Mesenchymal stem cell (in vitro differentiated cells and primary cell): Measurements from ENCODE around the gene PRPS1.

Experiments used
- DNase-seq: peaks from one replicate; pipeline ENCODE4 v3.0.0-alpha.2; 2013
- H2AFZ ChIP-seq: one replicate; pipeline ENCODE4 v1.6.1; 2013; ENCODE audit warnings: low read depth, mild to moderate bottlenecking, control low read depth, inconsistent platforms, low read length, moderate library complexity
- H2AK5ac ChIP-seq: 2 replicates; pipeline ENCODE4 v1.6.1; 2013; ENCODE audit warnings: low read length, moderate library complexity, mild to moderate bottlenecking, inconsistent platforms; ENCODE audit not compliant: severe bottlenecking
- H2BK120ac ChIP-seq: one replicate; pipeline ENCODE4 v1.6.1; 2013; ENCODE audit warnings: low read depth, mild to moderate bottlenecking, inconsistent platforms, low read length, moderate library complexity
- H2BK12ac ChIP-seq, 2 experiments: one replicate each; pipeline ENCODE4 v1.6.1; 2013; ENCODE audit warnings: inconsistent platforms in 2 of 2, low read length in 2 of 2, mild to moderate bottlenecking in 2 of 2, moderate library complexity in 2 of 2, control low read depth in 1 of 2
- H2BK15ac ChIP-seq: one replicate; pipeline ENCODE4 v1.6.1; 2013; ENCODE audit warnings: mild to moderate bottlenecking, low read depth, inconsistent platforms; ENCODE audit not compliant: poor library complexity, severe bottlenecking
- H2BK5ac ChIP-seq: 2 replicates; pipeline ENCODE4 v1.6.1; 2013; ENCODE audit warnings: low read depth, mild to moderate bottlenecking, low read length, control low read depth, inconsistent platforms; ENCODE audit not compliant: poor library complexity, severe bottlenecking
- H3K14ac ChIP-seq, 2 experiments: one replicate each; pipeline ENCODE4 v1.6.1; 2013; ENCODE audit warnings: inconsistent platforms in 2 of 2, low read length in 2 of 2, control low read depth in 1 of 2, mild to moderate bottlenecking in 1 of 2, moderate library complexity in 1 of 2
- H3K18ac ChIP-seq, 2 experiments: one replicate each; pipeline ENCODE4 v1.6.1; 2013; ENCODE audit warnings: inconsistent platforms in 2 of 2, low read length in 2 of 2, control low read depth in 1 of 2, low read depth in 1 of 2, mild to moderate bottlenecking in 1 of 2
- H3K23ac ChIP-seq, 2 experiments: one replicate each; pipeline ENCODE4 v1.6.1; 2013; ENCODE audit warnings: inconsistent platforms in 2 of 2, low read length in 2 of 2, mild to moderate bottlenecking in 2 of 2, moderate library complexity in 2 of 2, control low read depth in 1 of 2
- H3K27ac ChIP-seq: 2 replicates; pipeline ENCODE4 v1.5.1; 2013; ENCODE audit warnings: mild to moderate bottlenecking, moderate library complexity, low read length, control low read depth, inconsistent platforms; ENCODE audit not compliant: poor library complexity, severe bottlenecking
- H3K27me3 ChIP-seq, 2 experiments: 2 replicates each; pipeline versions ENCODE4 v1.6.1 to v1.7.0; 2013; ENCODE audit warnings: low read length in 2 of 2, mild to moderate bottlenecking in 2 of 2, moderate library complexity in 2 of 2, control low read depth in 1 of 2, inconsistent platforms in 1 of 2; ENCODE audit not compliant: control insufficient read depth in 1 of 2, insufficient read depth in 1 of 2
- H3K36me3 ChIP-seq, 2 experiments: 2 replicates each; pipeline versions ENCODE4 v1.6.1 to v1.7.0; 2013; ENCODE audit warnings: low read length in 2 of 2, control low read depth in 1 of 2, inconsistent platforms in 1 of 2, low read depth in 1 of 2, mild to moderate bottlenecking in 1 of 2; ENCODE audit not compliant: insufficient read depth in 2 of 2, control insufficient read depth in 1 of 2
- H3K4ac ChIP-seq, 2 experiments: one replicate each; pipeline ENCODE4 v1.6.1; 2013; ENCODE audit warnings: inconsistent platforms in 2 of 2, low read length in 2 of 2, mild to moderate bottlenecking in 2 of 2, moderate library complexity in 2 of 2, control low read depth in 1 of 2, low read depth in 1 of 2
- H3K4me1 ChIP-seq: 2 replicates; pipeline ENCODE4 v1.6.1; 2013; ENCODE audit warnings: low read depth, low read length, control low read depth; ENCODE audit not compliant: control insufficient read depth, insufficient read depth
- H3K4me2 ChIP-seq: 2 replicates; pipeline ENCODE4 v1.6.1; 2013; ENCODE audit warnings: low read length, mild to moderate bottlenecking, inconsistent platforms; ENCODE audit not compliant: poor library complexity, severe bottlenecking
- H3K4me3 ChIP-seq, 2 experiments: 2 replicates each; pipeline versions ENCODE4 v1.5.1 to v1.7.0; 2013; ENCODE audit warnings: low read length in 2 of 2, mild to moderate bottlenecking in 2 of 2, control low read depth in 1 of 2, low read depth in 1 of 2; ENCODE audit not compliant: insufficient read depth in 1 of 2
- H3K79me1 ChIP-seq: replicated peaks from 2 replicates; pipeline ENCODE4 v1.6.1; 2013; ENCODE audit warnings: mild to moderate bottlenecking, control low read depth, low read length, inconsistent platforms; ENCODE audit not compliant: poor library complexity, severe bottlenecking
- H3K9ac ChIP-seq: 2 replicates; pipeline ENCODE4 v1.7.0; 2013; ENCODE audit warnings: mild to moderate bottlenecking, low read length, moderate library complexity
- H3K9me3 ChIP-seq: 2 replicates; pipeline ENCODE4 v1.7.0; 2013; ENCODE audit warnings: mild to moderate bottlenecking, low read length; ENCODE audit not compliant: control insufficient read depth
- H4K8ac ChIP-seq: one replicate; pipeline ENCODE4 v1.6.1; 2013; ENCODE audit warnings: inconsistent platforms, mild to moderate bottlenecking, low read length, moderate library complexity
- H4K91ac ChIP-seq: one replicate; pipeline ENCODE4 v1.6.1; 2013; ENCODE audit warnings: mild to moderate bottlenecking, low read length, inconsistent platforms
- WGBS: methylation state at CpG from one replicate; pipeline ENCODE4 v1.1.7; 2013; ENCODE audit warnings: mixed read lengths; 5-methylcytosine and 5-hydroxymethylcytosine counted together

PRPS1 gene

DNA sequence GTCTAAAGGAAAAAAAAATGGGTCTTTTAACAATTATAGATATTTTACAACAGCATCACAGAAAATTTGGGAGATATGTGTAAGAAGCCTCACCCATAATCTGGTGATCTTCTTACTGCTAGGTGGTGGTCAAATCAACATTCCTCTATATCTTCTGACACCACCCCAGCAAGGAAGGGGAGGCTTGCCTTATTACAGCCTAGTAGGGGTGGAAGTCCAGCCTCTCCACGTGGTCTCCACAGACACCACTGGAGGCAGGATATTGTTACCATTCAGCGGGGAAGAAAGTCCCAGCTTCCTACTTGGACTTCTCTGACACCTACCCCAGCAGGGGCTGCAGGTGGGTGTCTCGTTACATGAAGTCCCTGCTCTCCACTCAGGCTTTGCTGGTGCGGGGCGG is 28.7 kb downstream of the PRPS1 start:
- no peak overlapping the region for H2AK5ac ChIP-seq
- no peak overlapping the region for H2BK5ac ChIP-seq
- H3K27me3 ChIP-seq: peaks cover 0 to 17% of the 10 kb centered on the region in 2 experiments
- peaks cover 0 to 5% of the 10 kb centered on the region in 2 experiments for H3K36me3 ChIP-seq
- H3K14ac ChIP-seq: no peak overlapping the region
- H4K8ac ChIP-seq: no peak overlapping the region
- H2BK15ac ChIP-seq: no peak overlapping the region
- H3K4me1 ChIP-seq: peaks cover 9% of the 10 kb centered on the region
- H3K23ac ChIP-seq: no peak overlapping the region
- H2BK120ac ChIP-seq: no peak overlapping the region
- H2AFZ ChIP-seq: no peak overlapping the region
- DNase-seq: no peak
- H3K27ac ChIP-seq: no peak overlapping the region
- no peak overlapping the region for H3K4me2 ChIP-seq
- H3K18ac ChIP-seq: no peak overlapping the region
- no peaks in the 10 kb centered on the region for H3K79me1 ChIP-seq
- H3K9me3 ChIP-seq: no peaks in the 10 kb centered on the region
- H3K9ac ChIP-seq: no peak overlapping the region
- no peak overlapping the region for H3K4ac ChIP-seq
- H4K91ac ChIP-seq: no peak overlapping the region
- no peak overlapping the region for H2BK12ac ChIP-seq
- no peak overlapping the region for H3K4me3 ChIP-seq
- 83% methylated on average over 5 of the region's 5 CpGs for WGBS

DNA sequence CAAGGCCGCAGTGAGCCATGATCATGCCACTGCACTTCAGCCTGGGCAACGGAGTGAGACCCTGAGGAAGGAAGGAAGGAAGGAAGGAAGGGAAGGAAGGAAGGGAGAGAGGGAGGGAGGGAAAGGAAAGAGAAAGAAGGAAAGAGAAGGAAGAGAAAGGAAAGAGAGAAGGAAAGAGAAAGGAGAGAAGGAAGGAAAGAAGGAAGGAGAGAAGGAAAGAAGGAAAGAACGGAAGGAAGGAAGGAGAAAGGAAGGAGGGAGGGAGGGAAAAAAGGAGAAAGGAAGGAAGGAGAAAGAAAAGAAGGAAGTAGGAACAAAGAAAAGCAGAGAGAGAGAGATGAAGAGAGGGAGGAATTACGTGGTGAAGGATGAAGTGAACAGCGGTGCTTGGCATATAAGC is 30.4 kb downstream of the PRPS1 start:
- no peak overlapping the region for H3K14ac ChIP-seq
- no peak overlapping the region for H3K4me2 ChIP-seq
- peaks cover 0 to 17% of the 10 kb centered on the region in 2 experiments for H3K27me3 ChIP-seq
- H3K27ac ChIP-seq: no peak overlapping the region
- no peak overlapping the region for H2BK5ac ChIP-seq
- no peak overlapping the region for H2BK15ac ChIP-seq
- H3K36me3 ChIP-seq: no peaks in the 10 kb centered on the region
- H3K79me1 ChIP-seq: no peaks in the 10 kb centered on the region
- no peak overlapping the region for H2BK12ac ChIP-seq
- no peaks in the 10 kb centered on the region for H3K9me3 ChIP-seq
- H3K4ac ChIP-seq: no peak overlapping the region
- no peak overlapping the region for H3K23ac ChIP-seq
- no peak overlapping the region for H4K91ac ChIP-seq
- no peak overlapping the region for H2AFZ ChIP-seq
- H3K18ac ChIP-seq: no peak overlapping the region
- H2AK5ac ChIP-seq: no peak overlapping the region
- WGBS: 97% methylated on average over 3 of the region's 5 CpGs
- no peak for DNase-seq
- H3K4me3 ChIP-seq: no peak overlapping the region
- no peak overlapping the region for H4K8ac ChIP-seq
- no peak overlapping the region for H3K9ac ChIP-seq
- peaks cover 9% of the 10 kb centered on the region for H3K4me1 ChIP-seq
- H2BK120ac ChIP-seq: no peak overlapping the region

DNA sequence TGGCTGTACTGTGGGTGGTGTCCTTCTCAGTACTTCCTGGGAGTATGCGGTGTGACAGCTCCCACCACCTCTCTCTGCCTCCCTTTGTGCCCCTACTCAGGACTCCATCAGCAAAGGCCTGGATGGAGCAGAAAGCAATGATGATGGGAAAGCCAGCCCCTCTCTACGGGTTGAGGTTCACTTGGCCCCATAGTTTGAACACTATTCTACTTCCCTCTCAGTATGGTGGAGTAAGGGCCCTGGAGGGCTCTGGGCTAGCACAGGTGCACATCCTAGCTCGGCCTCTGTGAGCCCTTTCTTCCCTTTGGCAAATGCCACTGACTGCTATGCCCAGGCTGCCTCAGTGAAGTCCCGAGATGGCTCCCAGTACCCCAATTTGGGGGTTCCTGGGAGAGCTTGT is 31.0 kb downstream of the PRPS1 start:
- H2BK15ac ChIP-seq: no peak overlapping the region
- no peak overlapping the region for H4K8ac ChIP-seq
- H2BK12ac ChIP-seq: no peak overlapping the region
- H2BK120ac ChIP-seq: no peak overlapping the region
- H3K18ac ChIP-seq: no peak overlapping the region
- no peak overlapping the region for H3K23ac ChIP-seq
- H3K4me2 ChIP-seq: no peak overlapping the region
- 45% methylated on average over 1 of the region's 4 CpGs for WGBS
- no peak for DNase-seq
- H3K4ac ChIP-seq: no peak overlapping the region
- no peak overlapping the region for H2AFZ ChIP-seq
- H3K36me3 ChIP-seq: no peaks in the 10 kb centered on the region
- H3K14ac ChIP-seq: no peak overlapping the region
- H3K79me1 ChIP-seq: no peaks in the 10 kb centered on the region
- H3K9ac ChIP-seq: no peak overlapping the region
- H3K4me3 ChIP-seq: no peak overlapping the region
- H3K9me3 ChIP-seq: no peaks in the 10 kb centered on the region
- H4K91ac ChIP-seq: no peak overlapping the region
- peaks cover 0 to 19% of the 10 kb centered on the region in 2 experiments for H3K27me3 ChIP-seq
- H2BK5ac ChIP-seq: no peak overlapping the region
- H3K27ac ChIP-seq: no peak overlapping the region
- H2AK5ac ChIP-seq: no peak overlapping the region
- H3K4me1 ChIP-seq: peaks cover 8% of the 10 kb centered on the region

DNA sequence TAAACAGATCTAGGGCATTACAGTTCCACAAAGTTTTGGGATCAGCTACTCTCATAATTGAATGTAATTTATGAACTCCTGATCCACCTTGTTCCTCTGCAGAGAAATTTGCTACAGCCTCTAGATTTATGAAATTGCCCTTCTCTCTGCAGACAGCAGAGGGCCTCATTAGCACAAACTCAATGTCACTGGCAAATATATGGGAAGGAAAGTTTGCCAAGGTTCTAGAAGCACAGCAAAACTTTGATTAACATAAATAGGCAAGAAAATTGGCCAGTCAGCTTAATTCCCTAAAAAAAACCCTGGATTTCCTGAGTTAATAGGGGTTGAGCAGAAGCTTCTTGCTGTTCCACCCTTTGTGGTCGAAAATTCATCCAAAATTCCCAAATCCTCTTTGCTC is 31.5 kb downstream of the PRPS1 start:
- WGBS: no CpG with 5 or more reads among the region's 1 CpG
- H3K4ac ChIP-seq: no peak overlapping the region
- no peak overlapping the region for H4K8ac ChIP-seq

More for the DNA sequence above, 31.5 kb downstream of the PRPS1 start:
- no peak overlapping the region for H2AFZ ChIP-seq
- H3K18ac ChIP-seq: no peak overlapping the region
- H3K27ac ChIP-seq: no peak overlapping the region
- no peak overlapping the region for H4K91ac ChIP-seq
- H3K4me2 ChIP-seq: no peak overlapping the region
- H2BK15ac ChIP-seq: no peak overlapping the region
- no peak overlapping the region for H3K4me3 ChIP-seq
- H2BK120ac ChIP-seq: no peak overlapping the region
- peaks cover 7% of the 10 kb centered on the region for H3K4me1 ChIP-seq
- H3K27me3 ChIP-seq: peaks cover 0 to 20% of the 10 kb centered on the region in 2 experiments
- H3K9ac ChIP-seq: no peak overlapping the region
- no peaks in the 10 kb centered on the region for H3K79me1 ChIP-seq
- H3K14ac ChIP-seq: no peak overlapping the region
- DNase-seq: peak; percentile 62
- H2AK5ac ChIP-seq: no peak overlapping the region
- no peaks in the 10 kb centered on the region for H3K9me3 ChIP-seq
- no peak overlapping the region for H2BK5ac ChIP-seq
- no peaks in the 10 kb centered on the region for H3K36me3 ChIP-seq
- no peak overlapping the region for H2BK12ac ChIP-seq
- no peak overlapping the region for H3K23ac ChIP-seq
